H9 (cell line): ENCODE data around the gene ANKS3. TPM values are rescaled to one million over a fixed set of nuclear protein-coding genes. Genes with fewer than 3 reads are reported as not detected.

Experiments used
- DNase-seq: peaks from one replicate; pipeline ENCODE4 v3.0.0-alpha.2; 2017
- H2AFZ ChIP-seq: one replicate; pipeline ENCODE4 v1.6.1; 2013; ENCODE audit warnings: mild to moderate bottlenecking, low read length, control low read depth, moderate library complexity
- H2AK5ac ChIP-seq: 2 replicates; pipeline ENCODE4 v1.6.1; 2013; ENCODE audit warnings: low read length, control low read depth, mixed read lengths; ENCODE audit not compliant: insufficient read length
- H2BK120ac ChIP-seq: one replicate; pipeline ENCODE4 v1.6.1; 2013; ENCODE audit warnings: low read depth, mild to moderate bottlenecking, low read length, control low read depth, inconsistent platforms; ENCODE audit not compliant: poor library complexity, severe bottlenecking
- H2BK12ac ChIP-seq: 2 replicates; pipeline ENCODE4 v1.6.1; 2013; ENCODE audit warnings: low read length, control low read depth, mixed read lengths, low read depth; ENCODE audit not compliant: insufficient read length
- H2BK15ac ChIP-seq: 2 replicates; pipeline ENCODE4 v1.6.1; 2013; ENCODE audit warnings: low read depth, low read length, control low read depth
- H2BK20ac ChIP-seq: one replicate; pipeline ENCODE4 v1.6.1; 2013; ENCODE audit warnings: low read depth, mild to moderate bottlenecking, low read length, control low read depth, inconsistent platforms; ENCODE audit not compliant: poor library complexity, severe bottlenecking
- H2BK5ac ChIP-seq: 2 replicates; pipeline ENCODE4 v1.6.1; 2013; ENCODE audit warnings: low read length, control low read depth, mixed read lengths; ENCODE audit not compliant: insufficient read length
- H3K14ac ChIP-seq: 2 replicates; pipeline ENCODE4 v1.6.1; 2013; ENCODE audit warnings: low read length, control low read depth; ENCODE audit not compliant: insufficient read depth
- H3K18ac ChIP-seq: 2 replicates; pipeline ENCODE4 v1.6.1; 2013; ENCODE audit warnings: low read depth, mild to moderate bottlenecking, mixed read lengths, low read length, control low read depth; ENCODE audit not compliant: insufficient read length
- H3K23ac ChIP-seq: 2 replicates; pipeline ENCODE4 v1.6.1; 2013; ENCODE audit warnings: low read length, control low read depth, mixed read lengths, low read depth; ENCODE audit not compliant: insufficient read length
- H3K23me2 ChIP-seq: 2 replicates; pipeline ENCODE4 v1.6.1; 2013; ENCODE audit warnings: low read depth, mild to moderate bottlenecking, mixed read lengths, low read length, control low read depth; ENCODE audit not compliant: insufficient read length, poor library complexity, severe bottlenecking
- H3K27ac ChIP-seq: 2 replicates; pipeline ENCODE4 v1.5.1; 2013; ENCODE audit warnings: low read length, control low read depth, mixed read lengths, low read depth; ENCODE audit not compliant: insufficient read length
- H3K27me3 ChIP-seq: 2 replicates; pipeline ENCODE4 v1.6.1; 2013; ENCODE audit warnings: low read length, control low read depth, inconsistent platforms; ENCODE audit not compliant: insufficient read depth
- H3K4ac ChIP-seq: 2 replicates; pipeline ENCODE4 v1.6.1; 2013; ENCODE audit warnings: low read depth, mild to moderate bottlenecking, control low read depth, inconsistent platforms, low read length, moderate library complexity
- H3K4me1 ChIP-seq: 2 replicates; pipeline ENCODE4 v1.6.1; 2013; ENCODE audit warnings: low read length, control low read depth, inconsistent platforms; ENCODE audit not compliant: insufficient read depth
- H3K4me2 ChIP-seq: 2 replicates; pipeline ENCODE4 v1.6.1; 2013; ENCODE audit warnings: low read length, control low read depth, mixed read lengths; ENCODE audit not compliant: insufficient read length, insufficient read depth
- H3K56ac ChIP-seq: 2 replicates; pipeline ENCODE4 v1.6.1; 2013; ENCODE audit warnings: low read depth, mild to moderate bottlenecking, mixed read lengths, low read length, control low read depth; ENCODE audit not compliant: insufficient read length
- H3K79me1 ChIP-seq: 2 replicates; pipeline ENCODE4 v1.6.1; 2013; ENCODE audit warnings: low read depth, mild to moderate bottlenecking, moderate library complexity, low read length, control low read depth, inconsistent platforms; ENCODE audit not compliant: insufficient read depth, poor library complexity, severe bottlenecking
- H3K79me2 ChIP-seq: 2 replicates; pipeline ENCODE4 v1.6.1; 2013; ENCODE audit warnings: low read length, control low read depth, inconsistent platforms; ENCODE audit not compliant: insufficient read depth
- H3K9ac ChIP-seq: 2 replicates; pipeline ENCODE4 v1.6.1; 2013; ENCODE audit warnings: low read length, control low read depth, mixed read lengths; ENCODE audit not compliant: insufficient read length; ENCODE audit errors: extremely low read depth
- H3K9me3 ChIP-seq: one replicate; pipeline ENCODE4 v1.6.1; 2013; ENCODE audit warnings: low read depth, low read length, inconsistent platforms; ENCODE audit not compliant: control insufficient read depth
- H3T11ph ChIP-seq: one replicate; pipeline ENCODE4 v1.6.1; 2013; ENCODE audit warnings: mild to moderate bottlenecking, low read length, control low read depth, inconsistent platforms
- H4K20me1 ChIP-seq: one replicate; pipeline ENCODE4 v1.6.1; 2013; ENCODE audit not compliant: control insufficient read depth, insufficient read length, insufficient read depth
- H4K5ac ChIP-seq: 2 replicates; pipeline ENCODE4 v1.6.1; 2013; ENCODE audit warnings: low read depth, mild to moderate bottlenecking, mixed read lengths, low read length, control low read depth; ENCODE audit not compliant: insufficient read length
- H4K8ac ChIP-seq: replicated peaks from 2 replicates; pipeline ENCODE4 v1.6.1; 2013; ENCODE audit warnings: low read length, control low read depth, mixed read lengths, low read depth; ENCODE audit not compliant: insufficient read length
- H4K91ac ChIP-seq: 2 replicates; pipeline ENCODE4 v1.6.1; 2013; ENCODE audit warnings: low read depth, mild to moderate bottlenecking, moderate library complexity, mixed read lengths, low read length, control low read depth; ENCODE audit not compliant: insufficient read length
- H3K27ac Mint-ChIP-seq, 3 experiments: 2 replicates in 2 of 3; 3 replicates in 1 of 3; pipeline ENCODE4 v1.8.0; 2020 to 2021; ENCODE audit warnings: mixed read lengths in 3 of 3, mild to moderate bottlenecking in 1 of 3, moderate library complexity in 1 of 3
- H3K27me3 Mint-ChIP-seq: 2 replicates; pipeline ENCODE4 v1.8.0; 2021; ENCODE audit warnings: low read depth, mild to moderate bottlenecking, moderate library complexity, mixed read lengths
- H3K36me3 Mint-ChIP-seq, 3 experiments: 2 replicates in 2 of 3; 3 replicates in 1 of 3; pipeline ENCODE4 v1.8.0; 2020 to 2021; ENCODE audit warnings: low read depth in 3 of 3, mixed read lengths in 3 of 3; ENCODE audit not compliant: insufficient read depth in 1 of 3
- H3K4me1 Mint-ChIP-seq, 2 experiments: 2 replicates each; pipeline ENCODE4 v1.8.0; 2020; ENCODE audit warnings: mixed read lengths in 2 of 2
- H3K4me3 Mint-ChIP-seq, 2 experiments: 2 replicates in 1 of 2; 3 replicates in 1 of 2; pipeline ENCODE4 v1.8.0; 2020 to 2021; ENCODE audit warnings: mild to moderate bottlenecking in 2 of 2, mixed read lengths in 2 of 2, moderate library complexity in 1 of 2
- H3K9me3 Mint-ChIP-seq, 2 experiments: 2 replicates in 1 of 2; 3 replicates in 1 of 2; pipeline ENCODE4 v1.8.0; 2020; ENCODE audit warnings: mild to moderate bottlenecking in 2 of 2, mixed read lengths in 2 of 2, moderate library complexity in 1 of 2
- CTCF ChIP-seq: fragments of 200-600 bp; sonication (generic); conservative IDR thresholded peaks from 3 replicates; pipeline ENCODE4 v1.8.0; 2021; ENCODE audit warnings: antibody characterized with exemption, mild to moderate bottlenecking
- WGBS: extraction: QIAGEN DNeasy Blood & Tissue Kit; methylation state at CpG from one replicate; pipeline ENCODE4 v1.1.7; 2013; ENCODE audit warnings: missing lambda C conversion rate, low lambda C conversion rate, mixed read lengths; ENCODE audit not compliant: insufficient read length; ENCODE audit errors: extremely low coverage; 5-methylcytosine and 5-hydroxymethylcytosine counted together
- total RNA-seq: library from RNA; stranded (reverse); gene quantifications from 2 replicates; pipeline ENCODE4 v1.2.1, GENCODE V29; 2021

ANKS3 gene
- total RNA-seq, 1 experiment from 2014 or later: 32.0 TPM

- no peak overlapping the region for H3K27ac ChIP-seq
- no peak overlapping the region for H3K27ac Mint-ChIP-seq
- no peak overlapping the region for H4K8ac ChIP-seq
- no peak overlapping the region for H2BK5ac ChIP-seq
- no peaks in the 10 kb centered on the region for H3K79me1 ChIP-seq
- H3K4ac ChIP-seq: no peak overlapping the region
- H2AFZ ChIP-seq: no peak overlapping the region
- H2BK120ac ChIP-seq: no peak overlapping the region
- peaks cover 13% of the 10 kb centered on the region in 2 experiments for H3K4me1 Mint-ChIP-seq
- no peak overlapping the region for H2BK12ac ChIP-seq
- no peaks in the 10 kb centered on the region for H3K9me3 ChIP-seq
- H3K23me2 ChIP-seq: no peaks in the 10 kb centered on the region
- no peak for DNase-seq
- H3K4me3 Mint-ChIP-seq: no peak overlapping the region
- H3T11ph ChIP-seq: no peak overlapping the region
- H4K20me1 ChIP-seq: no peaks in the 10 kb centered on the region
- H3K56ac ChIP-seq: no peak overlapping the region
- H3K36me3 Mint-ChIP-seq: peaks cover 18 to 64% (median 54%) of the 10 kb centered on the region in 3 experiments
- H2BK20ac ChIP-seq: no peak overlapping the region
- no peaks in the 10 kb centered on the region for H3K27me3 ChIP-seq
- H2BK15ac ChIP-seq: no peak overlapping the region
- no peak overlapping the region for H4K5ac ChIP-seq
- H3K79me2 ChIP-seq: no peaks in the 10 kb centered on the region
- H3K23ac ChIP-seq: no peak overlapping the region
- no peak overlapping the region for H3K4me2 ChIP-seq
- H3K9ac ChIP-seq: no peak overlapping the region
- no peaks in the 10 kb centered on the region for H3K9me3 Mint-ChIP-seq
- no peak overlapping the region for H2AK5ac ChIP-seq
- no peak overlapping the region for H3K14ac ChIP-seq
- no peak for TF ChIP-seq CTCF
- H4K91ac ChIP-seq: no peak overlapping the region
- H3K18ac ChIP-seq: no peak overlapping the region
- no CpG with 5 or more reads among the region's 4 CpGs for WGBS
- no peaks in the 10 kb centered on the region; the same call in 1 of the 2 replicates for H3K4me1 ChIP-seq
- no peaks in the 10 kb centered on the region for H3K27me3 Mint-ChIP-seq
Measured at GRCh38 chr16:4709481-4709880, 24.6 kb downstream of the ANKS3 start.
